Suppressor macrophage treated with lipopolysaccharide for 4 hours (primary cell): ENCODE results near the gene RTN4R.

Experiments
- DNase-seq: peaks from one replicate; pipeline ENCODE4 v3.0.0-alpha.2; 2020

Gene RTN4R

DNA sequence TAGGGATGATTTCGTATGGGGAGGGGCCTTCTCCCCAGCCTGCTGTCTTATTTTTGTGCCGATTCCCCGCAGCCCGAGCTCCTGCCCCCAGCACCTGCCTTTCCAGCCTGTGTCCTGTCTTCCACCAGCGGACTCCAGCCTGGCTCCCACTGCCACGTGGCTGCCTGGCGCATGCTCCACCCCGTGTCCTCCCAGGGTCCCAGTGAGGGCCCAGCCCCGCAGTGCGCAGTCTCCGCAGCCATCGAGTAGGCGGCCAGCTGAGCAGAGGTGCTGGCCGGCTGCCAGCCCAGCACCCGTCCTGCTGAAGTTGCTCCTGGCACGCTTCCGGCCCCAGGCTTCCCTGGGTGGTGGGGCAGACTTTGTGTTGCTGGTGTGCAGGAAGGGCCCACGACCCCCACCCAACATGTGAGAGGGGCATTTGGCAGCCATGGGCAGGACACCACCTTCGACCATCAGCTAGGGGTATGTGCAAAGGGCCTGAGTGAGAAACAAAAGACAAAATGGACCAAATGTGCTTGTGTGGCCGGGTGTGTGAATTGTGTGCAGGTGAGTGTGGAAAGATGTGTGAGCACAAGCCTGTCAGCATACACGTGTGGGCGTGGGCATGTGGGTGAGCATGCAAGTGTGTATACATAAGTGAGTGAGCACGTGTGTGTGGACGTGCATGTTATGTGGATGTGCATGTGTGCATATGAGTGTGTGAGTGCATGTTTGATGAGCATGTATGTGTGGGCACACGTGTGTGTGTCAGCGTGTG lies 55.9 kb downstream of the RTN4R start:
- no peak for DNase-seq

GRCh38 chr22:20211409-20211996 lies 56.6 kb downstream of the RTN4R start:
- no peak for DNase-seq

GRCh38 chr22:20210473-20211059 lies 57.6 kb downstream of the RTN4R start:
- no peak for DNase-seq

GRCh38 chr22:20209761-20210250 lies 58.3 kb downstream of the RTN4R start:
- no peak for DNase-seq

DNA sequence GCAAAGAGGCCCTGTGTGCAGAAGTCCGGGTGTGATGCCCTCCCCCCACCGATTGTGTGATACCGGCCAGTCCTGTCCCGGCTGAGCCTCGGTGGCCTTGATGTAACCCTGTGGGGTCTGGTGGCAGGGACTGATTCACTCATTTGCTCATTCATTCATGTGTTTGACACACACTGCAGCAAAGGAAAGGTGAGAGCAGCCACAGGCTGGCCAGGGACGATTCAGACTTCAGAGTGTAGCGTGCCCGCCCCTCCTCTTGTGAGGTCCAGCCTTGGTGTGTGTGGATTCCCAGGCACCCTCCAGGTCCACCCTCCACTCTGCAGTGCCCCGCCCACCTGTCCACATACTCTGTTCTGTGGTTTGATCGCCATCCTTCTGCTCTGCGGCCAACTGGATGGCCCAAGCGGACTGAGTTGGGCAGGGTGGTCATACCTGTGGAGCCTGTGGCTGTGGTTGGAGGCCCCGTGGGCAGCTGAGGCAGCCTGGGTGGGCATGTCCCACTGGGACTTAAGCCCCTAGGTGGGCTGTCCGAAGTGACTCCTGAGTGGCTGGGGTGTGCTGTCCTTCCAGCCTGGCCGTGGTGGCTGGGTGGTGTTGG lies 59.3 kb downstream of the RTN4R start:
- no peak for DNase-seq

GRCh38 chr22:20207277-20208025 lies 60.7 kb downstream of the RTN4R start:
- no peak for DNase-seq

DNA sequence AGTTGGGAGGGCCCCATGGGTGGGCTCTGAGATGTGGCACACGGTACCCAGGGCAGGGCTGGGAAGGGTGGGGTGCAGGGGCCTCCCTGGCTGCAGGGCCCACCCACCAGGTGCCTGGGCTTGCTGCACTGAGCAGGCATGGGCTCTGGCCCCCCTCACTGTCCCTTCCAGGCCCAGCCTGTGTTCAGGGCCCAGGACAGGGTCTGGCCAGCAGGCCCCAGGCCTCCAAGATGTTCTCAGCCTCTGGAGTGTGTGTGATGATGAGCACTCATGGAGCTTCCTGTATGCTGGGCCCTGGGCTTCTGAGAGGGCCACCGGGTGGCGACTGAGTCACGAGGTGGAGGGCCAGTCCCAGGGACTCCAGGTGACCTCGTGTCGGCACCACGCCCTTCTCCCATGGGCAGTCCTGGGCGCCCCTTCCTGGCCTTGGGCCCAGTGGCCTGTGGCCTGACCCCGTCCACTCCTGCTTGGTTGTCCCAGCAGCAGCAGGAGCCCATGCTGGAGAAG lies 61.4 kb downstream of the RTN4R start:
- peak; percentile 26 for DNase-seq

GRCh38 chr22:20205964-20206708 lies 62.0 kb downstream of the RTN4R start:
- peak; percentile 65 for DNase-seq

GRCh38 chr22:20205464-20205963 lies 62.6 kb downstream of the RTN4R start:
- no peak for DNase-seq

DNA sequence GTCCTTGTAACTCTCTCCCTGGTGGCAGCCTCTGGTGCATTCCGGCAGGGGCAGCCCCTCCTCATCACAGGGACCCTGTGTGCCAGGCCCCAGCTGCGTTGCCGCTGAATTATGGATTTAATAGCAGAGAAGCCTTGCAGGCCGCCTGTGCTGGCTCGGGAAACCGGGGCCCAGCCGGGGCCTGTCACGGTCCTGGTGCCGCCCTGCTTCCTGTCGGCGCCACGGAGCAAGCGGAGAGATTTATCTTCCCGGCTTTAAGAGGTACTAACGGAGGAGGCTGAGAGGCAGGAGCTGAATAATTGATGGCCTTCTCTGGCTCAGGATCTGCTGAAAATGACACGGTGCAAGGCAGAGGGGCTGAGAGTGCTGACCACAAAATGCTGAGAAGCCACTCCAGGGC lies 63.3 kb downstream of the RTN4R start:
- DNase-seq: no peak

- DNase-seq: no peak
Observed at GRCh38 chr22:20204311-20204710, 63.8 kb downstream of the RTN4R start.

DNA sequence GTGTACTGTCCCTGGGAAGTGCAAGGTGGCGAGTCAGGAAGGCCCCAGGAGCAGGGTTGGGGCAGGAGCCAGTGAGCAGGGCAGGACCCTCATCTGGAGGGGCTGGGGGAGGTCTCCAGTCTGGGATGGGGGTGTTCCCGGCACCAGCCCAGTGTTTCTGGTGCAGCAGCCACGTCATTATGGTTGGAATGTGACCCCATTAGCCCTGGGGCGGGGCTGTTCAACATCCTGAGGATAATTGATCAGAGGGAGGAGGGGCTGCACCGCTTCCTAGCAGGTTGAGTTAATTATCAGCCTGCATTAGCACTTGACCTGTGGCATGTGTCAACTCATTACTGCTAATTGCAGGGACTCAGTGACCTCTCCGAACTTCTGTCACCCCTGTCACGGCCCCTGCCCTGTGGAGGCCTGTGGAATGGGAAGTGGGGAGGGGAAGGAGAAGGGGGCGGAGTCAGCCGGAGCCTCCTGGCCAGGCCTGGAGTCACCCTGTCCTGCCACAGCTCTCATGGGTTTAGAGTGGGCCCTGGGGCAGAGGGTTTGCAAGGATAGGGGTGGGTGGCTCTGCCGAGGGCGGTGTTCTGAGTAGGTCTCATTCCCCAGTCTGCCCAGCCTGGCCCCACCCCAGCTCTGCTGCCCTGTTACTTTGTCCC lies 64.4 kb downstream of the RTN4R start:
- DNase-seq: peak; percentile 37

DNA sequence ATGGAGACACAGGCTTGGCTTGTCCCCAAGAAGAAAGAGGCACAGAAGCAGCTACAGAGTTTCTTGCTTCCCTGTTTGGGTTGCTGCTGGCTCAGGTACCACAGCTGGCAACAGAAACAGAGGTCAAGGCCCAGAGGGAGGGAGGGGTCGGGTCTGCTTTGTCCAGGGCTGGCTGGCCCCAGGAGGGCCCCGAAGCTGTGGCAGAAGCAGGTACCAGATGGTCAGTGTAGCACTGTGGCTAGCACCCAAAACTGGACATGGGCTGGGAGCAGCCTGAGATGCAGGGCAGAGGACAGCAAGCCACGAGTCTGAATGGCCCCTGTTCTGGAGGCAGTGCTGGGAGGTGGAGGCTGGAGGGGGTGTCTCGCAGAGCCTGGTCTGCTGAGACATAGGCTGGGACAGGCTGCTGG lies 65.0 kb downstream of the RTN4R start:
- DNase-seq: no peak

DNA sequence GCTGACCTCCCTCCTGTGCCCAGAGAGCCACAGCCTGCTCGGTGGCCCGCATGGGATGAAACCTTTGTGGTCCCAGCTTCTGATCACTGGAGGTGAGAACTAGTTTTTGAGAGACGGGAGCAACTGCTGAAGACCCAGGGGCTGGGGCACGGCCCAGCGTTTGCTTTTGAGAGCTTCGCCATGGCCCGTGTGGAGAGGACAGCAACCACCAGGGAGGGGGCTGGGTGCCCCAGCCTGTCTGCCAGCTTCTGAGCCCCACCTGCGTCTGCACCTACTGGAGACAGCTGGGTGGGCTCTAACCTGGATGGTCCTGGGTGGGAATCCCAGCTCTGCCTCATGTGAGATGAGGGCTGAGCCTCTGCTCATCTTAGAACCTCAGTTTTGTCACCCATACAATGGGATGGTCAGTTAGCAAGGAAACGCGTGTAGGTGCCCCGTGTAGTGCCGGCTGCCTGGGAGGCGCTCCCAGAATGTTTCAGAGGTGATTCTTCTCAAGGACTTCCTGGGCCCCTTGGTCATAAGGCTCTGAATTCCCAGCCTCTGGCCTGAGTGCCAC lies 66.2 kb downstream of the RTN4R start:
- DNase-seq: no peak

GRCh38 chr22:20199906-20200305 lies 68.2 kb downstream of the RTN4R start:
- DNase-seq: no peak

DNA sequence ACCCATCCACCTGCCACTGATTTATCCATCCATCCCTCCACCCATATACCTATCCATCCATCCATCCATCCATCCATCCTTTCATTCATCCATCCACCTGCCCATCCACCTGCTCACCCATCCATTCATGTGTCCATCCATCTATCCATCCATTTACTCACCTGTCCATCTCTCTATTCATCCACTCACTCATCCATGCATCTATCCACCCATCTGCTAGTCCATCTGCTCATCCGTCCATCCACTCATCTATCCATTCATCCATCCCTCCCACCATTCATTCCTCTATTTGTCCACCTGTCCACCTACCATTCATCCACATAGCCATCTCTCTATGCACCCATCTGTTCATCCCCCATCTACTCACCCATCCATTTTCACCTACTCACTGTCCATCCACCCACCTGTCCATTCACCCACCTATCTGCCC lies 68.7 kb downstream of the RTN4R start:
- no peak for DNase-seq

DNA sequence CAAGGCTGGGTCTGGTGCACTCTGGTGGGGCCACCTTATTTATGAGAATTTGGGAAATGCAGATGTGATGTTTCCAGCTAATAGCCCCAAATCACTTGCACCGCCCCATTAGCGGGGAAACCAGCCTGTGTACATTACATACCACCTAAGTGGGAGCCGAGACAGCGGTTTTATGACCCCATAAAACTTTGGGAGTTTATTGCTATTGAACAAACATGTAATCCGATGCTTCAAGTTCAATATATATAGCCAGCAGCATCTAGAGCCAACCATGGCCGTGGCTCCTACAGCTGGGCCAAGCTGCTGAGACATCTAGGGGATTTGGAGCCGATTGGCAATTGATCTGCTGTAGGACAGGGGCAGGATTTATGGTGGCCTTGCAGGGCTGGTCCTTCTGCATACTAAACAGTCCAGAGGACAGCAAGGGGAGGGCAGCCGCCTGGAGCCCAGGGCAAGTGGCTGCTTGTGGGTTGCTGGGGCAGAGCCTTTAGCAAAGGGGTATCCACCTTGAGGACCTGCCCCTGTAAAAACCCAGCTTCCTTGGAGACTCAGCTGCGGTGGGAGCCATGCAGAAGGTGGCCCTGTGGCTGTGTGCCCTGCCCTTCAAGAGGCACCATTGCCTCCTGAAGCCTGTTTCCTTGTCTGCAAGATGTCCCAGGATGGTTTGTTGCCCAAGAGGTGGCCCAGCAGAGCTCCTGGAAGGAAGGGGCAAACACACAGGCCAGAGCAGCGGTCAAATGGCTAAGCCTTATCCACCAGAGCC lies 69.4 kb downstream of the RTN4R start:
- no peak for DNase-seq

DNA sequence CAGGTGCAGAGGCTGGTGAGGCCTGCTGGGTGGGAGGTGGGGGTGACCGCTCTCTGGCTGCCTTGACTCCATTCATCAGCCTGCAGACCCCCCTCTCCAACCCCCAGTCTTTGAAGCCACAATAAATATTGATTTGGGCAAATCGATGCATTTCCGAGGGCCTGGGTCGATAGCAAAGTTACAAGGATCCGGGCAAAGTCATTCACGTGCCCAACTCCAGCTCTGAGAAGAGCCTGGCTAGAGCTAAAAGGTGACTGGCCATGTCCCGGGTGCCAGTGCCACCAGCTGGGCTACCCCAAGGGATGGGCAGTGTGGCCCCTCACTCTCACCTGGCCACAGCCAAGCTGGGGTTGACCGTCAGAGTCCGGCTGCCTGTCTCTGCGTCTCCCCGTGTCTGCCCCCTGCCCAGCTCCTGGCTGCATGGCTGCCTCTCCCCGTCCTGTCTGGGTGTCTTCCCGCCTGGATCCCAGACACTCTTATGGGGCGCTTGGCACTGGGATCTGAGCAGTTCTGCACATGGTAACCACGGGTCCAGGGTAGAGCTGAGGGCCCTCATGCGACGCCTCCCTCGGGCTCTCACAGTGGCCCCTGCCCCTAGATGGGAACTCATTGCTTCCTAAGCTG lies 70.6 kb downstream of the RTN4R start:
- no peak for DNase-seq

- no peak for DNase-seq
Observed at GRCh38 chr22:20196094-20196842, 71.8 kb downstream of the RTN4R start.
